K562 (cell line): ENCODE measurements around the gene POU2AF1. TPM values are rescaled to one million over a fixed set of nuclear protein-coding genes. Genes with fewer than 3 reads are reported as not detected.

Source experiments
- ATAC-seq: fragments of 200-7000 bp; cut with Tn5 transposase; 3 replicates; pipeline ENCODE4 v1.9.1; 2020; ENCODE audit warnings: moderate library complexity
- BruUV-seq: library from RNA; stranded (reverse); fragments of 400-500 nt; replicated peaks from 2 replicates; lab custom pipeline; 2021; lab: Mats Ljungman, UMichigan
- CTCF ChIA-PET: fragments of 300-600 bp; formaldehyde crosslinking; extraction: SDS; loops from one replicate; lab custom pipeline; 2021; ENCODE audit warnings: low intra/inter-chr PET ratio; lab: Yijun Ruan, JAX
- POLR2A ChIA-PET: fragments of 300-600, 350-650 bp; sonication (Branson Sonifier 250); formaldehyde crosslinking; extraction: SDS; loops from one replicate; lab custom pipeline; 2021; ENCODE audit warnings: antibody characterized with exemption, inconsistent platforms; lab: Yijun Ruan, JAX
- DNase-seq, 4 experiments: peaks; one replicate each; pipeline versions ENCODE4 v3.0.0 to v3.0.0-alpha.2; 2011 to 2018; ENCODE audit warnings: low spot score in 3 of 4, mixed read lengths in 3 of 4; ENCODE audit errors: extremely low read depth in 1 of 4
- FAIRE-seq: peaks from 2 replicates; lab custom pipeline; 2011; peaks lifted over from hg19 to GRCh38; lab: Jason Lieb, UNC
- H2AFZ ChIP-seq: 2 replicates; pipeline ENCODE4 v1.6.0; 2011; ENCODE audit warnings: low read depth, low read length, control low read depth, inconsistent platforms
- H3K27ac ChIP-seq: fragments of 200-600 bp; 3 replicates; pipeline ENCODE4 v1.8.0; 2011; ENCODE audit warnings: low read depth, mild to moderate bottlenecking, control low read depth, inconsistent platforms, low read length, moderate library complexity, mixed read lengths; ENCODE audit errors: extremely low read depth
- H3K27me3 ChIP-seq, 2 experiments: fragments of 300-600 bp in 1 of 2; 2 replicates in 1 of 2; 3 replicates in 1 of 2; pipeline versions ENCODE4 v1.6.0 to v1.8.0; 2011; ENCODE audit warnings: inconsistent platforms in 2 of 2, low read length in 2 of 2, mild to moderate bottlenecking in 1 of 2, mixed read lengths in 1 of 2, moderate library complexity in 1 of 2; ENCODE audit not compliant: control insufficient read depth in 2 of 2, insufficient read depth in 2 of 2
- H3K36me3 ChIP-seq: fragments of 300-600 bp; 3 replicates; pipeline ENCODE4 v1.8.0; 2011; ENCODE audit warnings: mild to moderate bottlenecking, low read length, inconsistent platforms; ENCODE audit not compliant: control insufficient read depth, insufficient read depth
- H3K4me1 ChIP-seq, 2 experiments: fragments of 200-600 bp in 1 of 2; replicated peaks in 1 of 2; 2 replicates in 1 of 2; 3 replicates in 1 of 2; pipeline versions ENCODE4 v1.5.1 to v1.8.0; 2011; ENCODE audit warnings: inconsistent platforms in 2 of 2, low read length in 2 of 2, mild to moderate bottlenecking in 1 of 2, mixed read lengths in 1 of 2, moderate library complexity in 1 of 2; ENCODE audit not compliant: control insufficient read depth in 2 of 2, insufficient read depth in 2 of 2
- H3K4me2 ChIP-seq: 2 replicates; pipeline ENCODE4 v1.6.1; 2011; ENCODE audit warnings: low read length, control low read depth, inconsistent platforms, mixed read lengths; ENCODE audit not compliant: insufficient read depth
- H3K4me3 ChIP-seq: fragments of 200-600 bp; sonication (generic), shearing (Covaris generic); 2 replicates; pipeline ENCODE4 v1.5.1; 2016; ENCODE audit warnings: control low read depth, inconsistent platforms
- H3K79me2 ChIP-seq: fragments of 200-600 bp; 3 replicates; pipeline ENCODE4 v1.8.0; 2011; ENCODE audit warnings: low read length, inconsistent platforms; ENCODE audit not compliant: control insufficient read depth, insufficient read depth
- H3K9ac ChIP-seq, 2 experiments: 2 replicates each; pipeline versions ENCODE4 v1.6.0 to v1.6.1; 2011; ENCODE audit warnings: low read depth in 2 of 2, low read length in 2 of 2, control low read depth in 1 of 2, inconsistent platforms in 1 of 2, mild to moderate bottlenecking in 1 of 2, mixed read lengths in 1 of 2; ENCODE audit not compliant: insufficient read depth in 1 of 2
- H3K9me1 ChIP-seq: one replicate; pipeline ENCODE4 v1.6.0; 2011; ENCODE audit warnings: inconsistent platforms, mild to moderate bottlenecking, low read length, moderate library complexity; ENCODE audit not compliant: control insufficient read depth, insufficient read depth
- H3K9me3 ChIP-seq: replicated peaks from 2 replicates; pipeline ENCODE4 v1.5.1; 2011; ENCODE audit warnings: low read depth, low read length, inconsistent platforms; ENCODE audit not compliant: control insufficient read depth, insufficient read depth
- H4K20me1 ChIP-seq: replicated peaks from 2 replicates; pipeline ENCODE4 v1.6.1; 2011; ENCODE audit warnings: low read length, inconsistent platforms, mixed read lengths; ENCODE audit not compliant: control insufficient read depth, insufficient read depth
- ATF4 ChIP-seq: fragments of 450-650 bp; formaldehyde crosslinking; IDR thresholded peaks from 2 replicates; pipeline ENCODE4 v1.4.0; 2022; ENCODE audit warnings: mild to moderate bottlenecking, moderate library complexity
- CHCHD3 ChIP-seq: fragments of 250-450 bp; sonication (Bioruptor Pico); IDR thresholded peaks from 2 replicates; pipeline ENCODE4 v2.1.2; 2022; ENCODE audit warnings: mild to moderate bottlenecking
- CHD1 ChIP-seq: fragments of 200-600 bp; sonication (generic); IDR thresholded peaks from one replicate; pipeline ENCODE4 v1.6.1; 2012; ENCODE audit warnings: mild to moderate bottlenecking, moderate library complexity, low read length, inconsistent platforms
- CHD2 ChIP-seq: IDR thresholded peaks from 2 replicates; pipeline ENCODE4 v1.6.1; 2011; ENCODE audit warnings: low read depth, low read length
- CXXC5 ChIP-seq: fragments of 250-450 bp; sonication (Bioruptor Pico); IDR thresholded peaks from 2 replicates; pipeline ENCODE4 v1.8.0; 2022; ENCODE audit warnings: inconsistent platforms, mild to moderate bottlenecking, moderate library complexity
- DEAF1 ChIP-seq: fragments of 450-650 bp; formaldehyde crosslinking; IDR thresholded peaks from 2 replicates; pipeline ENCODE4 v1.4.0; 2020; ENCODE audit warnings: mild to moderate bottlenecking, moderate library complexity
- FOXP1 ChIP-seq: sonication (generic); formaldehyde crosslinking; IDR thresholded peaks from 2 replicates; pipeline ENCODE4 v1.8.0; 2022; ENCODE audit warnings: mild to moderate bottlenecking, missing genetic modification reagents
- HDAC6 ChIP-seq: IDR thresholded peaks from 2 replicates; pipeline ENCODE4 v1.6.1; 2012; ENCODE audit warnings: low read depth, mild to moderate bottlenecking, control low read depth, inconsistent platforms, low read length, moderate library complexity
- HNRNPLL ChIP-seq: fragments of 200-400 bp; formaldehyde crosslinking; IDR thresholded peaks from 2 replicates; pipeline ENCODE4 v1.6.1; 2017; ENCODE audit warnings: low read length, low read depth, mild to moderate bottlenecking; ENCODE audit not compliant: poor library complexity, severe bottlenecking
- KDM1A ChIP-seq, 2 experiments: fragments of 450-650 bp; IDR thresholded peaks; 2 replicates each; pipeline ENCODE4 v1.6.1; 2016; ENCODE audit warnings: mild to moderate bottlenecking in 2 of 2
- NEUROD1 ChIP-seq: fragments of 150-350 bp; IDR thresholded peaks from 2 replicates; pipeline ENCODE4 v1.6.1; 2014; ENCODE audit warnings: borderline replicate concordance, low read length, low read depth; ENCODE audit not compliant: partially characterized antibody
- SIRT6 ChIP-seq: IDR thresholded peaks from one replicate; pipeline ENCODE4 v1.6.1; 2012; ENCODE audit warnings: low read depth, mild to moderate bottlenecking, control low read depth, inconsistent platforms, low read length, moderate library complexity
- SLC30A9 ChIP-seq: fragments of 250-450 bp; sonication (Bioruptor Pico); IDR thresholded peaks from 2 replicates; pipeline ENCODE4 v1.8.0; 2022; ENCODE audit warnings: mild to moderate bottlenecking, moderate library complexity
- ZBTB1 ChIP-seq: sonication (generic); formaldehyde crosslinking; IDR thresholded peaks from 2 replicates; pipeline ENCODE4 v1.8.1; 2023; ENCODE audit warnings: missing genetic modification reagents, low read depth, mild to moderate bottlenecking, borderline replicate concordance
- ZC3H8 ChIP-seq: fragments of 450-650 bp; IDR thresholded peaks from 2 replicates; pipeline ENCODE4 v1.6.1; 2017
- ZNF12 ChIP-seq: sonication (generic); formaldehyde crosslinking; IDR thresholded peaks from 2 replicates; pipeline ENCODE4 v1.4.0; 2020; ENCODE audit warnings: mild to moderate bottlenecking, missing genetic modification reagents
- ZNF146 ChIP-seq: IDR thresholded peaks from one replicate; pipeline ENCODE4 v1.6.1; 2018; ENCODE audit warnings: missing compliant biosample characterization; ENCODE audit not compliant: unreplicated experiment
- ZNF3 ChIP-seq: fragments of 250-450 bp; sonication (Bioruptor Pico); IDR thresholded peaks from 2 replicates; pipeline ENCODE4 v1.5.0; 2021; ENCODE audit warnings: mild to moderate bottlenecking, moderate library complexity
- ZNF354B ChIP-seq: fragments of 250-450 bp; sonication (Bioruptor Pico); IDR thresholded peaks from 2 replicates; pipeline ENCODE4 v1.4.0; 2020
- WGBS: fragments of 100-300 bp; shearing (Covaris generic); methylation state at CpG from one replicate; pipeline ENCODE4 v1.1.6; 2016; ENCODE audit warnings: low coverage, mixed read lengths; ENCODE audit not compliant: insufficient coverage; ENCODE audit errors: missing lambda C conversion rate; 5-methylcytosine and 5-hydroxymethylcytosine counted together
- in situ Hi-C: fragments of 300-500 bp; cut with MboI; formaldehyde crosslinking; loops from 4 replicates; pipeline ENCODE4 v1.15.0; 2018; ENCODE audit warnings: inconsistent platforms, mixed read lengths
- intact Hi-C: fragments of 100-400 bp; cut with micrococcal nuclease; formaldehyde crosslinking; loops from 2 replicates; pipeline ENCODE4 v1.14.2; 2022
- polyA plus RNA-seq, 8 experiments: library from polyadenylated mRNA; depleted of rRNA in 4 of 8; stranded (reverse) in 5 of 8; unstranded in 3 of 8; fragments of >200 nt; fragmentation: Nextera tagmentation in 2 of 8; fragmentation: Illumina TruSeq in 1 of 8; extraction: Ambion mirVana in 2 of 8; extraction: Trizol in 1 of 8; gene quantifications; 2 replicates each; pipeline versions ENCODE4 v1.2.1 to v1.2.3, GENCODE V29; 2011 to 2014; ENCODE audit warnings: inconsistent platforms in 1 of 8, missing spikeins in 1 of 8
- total RNA-seq, 7 experiments: library from RNA; depleted of rRNA in 6 of 7; stranded (reverse); fragments of >200 nt in 6 of 7; fragmentation: Illumina TruSeq in 2 of 7; extraction: Trizol in 2 of 7; gene quantifications; 2 replicates each; pipeline versions ENCODE4 v1.2.1 to v1.2.3, GENCODE V29; 2011 to 2021; ENCODE audit warnings: low replicate concordance in 1 of 7

Gene POU2AF1
- total and polyA plus RNA-seq, 9 of the 15 experiments (the other 6 are each of a cell fraction or from before 2014, with no cell fraction given), result 0.09 TPM; not detected in 8

- TF ChIP-seq DEAF1 (CRISPR knock-in tag), result no peak
- TF ChIP-seq, all 486 proteins: peak for 0
These were observed 69.7 kb downstream of the POU2AF1 start (continued) for GRCh38 chr11:111309215-111309915.

GRCh38 chr11:111308140-111308539 is 70.9 kb downstream of the POU2AF1 start:
- Histone ChIP-seq H3K27ac (no peak overlapping the region), H2AFZ (no peak overlapping the region), H3K9me1 (no peaks in the 10 kb centered on the region), H3K36me3 (no peaks in the 10 kb centered on the region), H3K79me2 (no peaks in the 10 kb centered on the region), H3K27me3 (peaks cover 0 to 8% of the 10 kb centered on the region in 2 experiments; a peak in 2 of 5 replicates), H3K9ac (no peak overlapping the region), H4K20me1 (no peaks in the 10 kb centered on the region), H3K9me3 (no peaks in the 10 kb centered on the region), H3K4me1 (no peaks in the 10 kb centered on the region), H3K4me3 (no peak overlapping the region), H3K4me2 (no peak overlapping the region)
- POLR2A ChIA-PET, result no interaction called here
- FAIRE-seq (no peak), ATAC-seq (no peak), DNase-seq (no peak)
- in situ Hi-C loops (no loop called here), intact Hi-C loops (no loop called here)
- CTCF ChIA-PET, result no interaction called here
- no peak for TF ChIP-seq SIRT6
- TF ChIP-seq KDM1A (IDR thresholded peaks at IDR 0.05), result no peak
- TF ChIP-seq ZNF146 (CRISPR knock-in tag), result no peak
- no peak for TF ChIP-seq ZNF354B (CRISPR knock-in tag)
- TF ChIP-seq ZC3H8, result no peak
- TF ChIP-seq CXXC5 (CRISPR knock-in tag), result no peak
- TF ChIP-seq ZBTB1 (CRISPR knock-in tag), result no peak
- TF ChIP-seq ATF4 (CRISPR knock-in tag), result no peak
- no peak for TF ChIP-seq HNRNPLL
- no peak for TF ChIP-seq CHD1
- TF ChIP-seq ZNF3 (CRISPR knock-in tag), result no peak
- no peak for TF ChIP-seq FOXP1 (CRISPR knock-in tag)
- TF ChIP-seq CHCHD3 (CRISPR knock-in tag), result no peak
- TF ChIP-seq CHD2, result no peak
- no peak for TF ChIP-seq SLC30A9 (CRISPR knock-in tag)
- no peak for TF ChIP-seq ZNF12 (CRISPR knock-in tag)
- TF ChIP-seq HDAC6, result no peak
- TF ChIP-seq NEUROD1, result no peak
- WGBS, result 0% methylated on average over 7 of the region's 7 CpGs
- no TSS peak for BruUV-seq
